Type B pancreatic cell (in vitro differentiated cells): ENCODE measurements around the gene IMMP2L. TPM values are rescaled to one million over a fixed set of nuclear protein-coding genes. Genes with fewer than 3 reads are reported as not detected.

Experiments
- DNase-seq: peaks from one replicate; pipeline ENCODE4 v3.0.0; 2021; ENCODE audit warnings: mixed read lengths; ENCODE audit not compliant: unreplicated experiment; ENCODE audit errors: extremely low spot score
- H3K27ac Mint-ChIP-seq: 2 replicates; pipeline ENCODE4 v1.8.0; 2021; ENCODE audit warnings: mild to moderate bottlenecking, mixed read lengths
- H3K27me3 Mint-ChIP-seq: 2 replicates; pipeline ENCODE4 v1.8.0; 2021; ENCODE audit warnings: mixed read lengths
- H3K36me3 Mint-ChIP-seq: 2 replicates; pipeline ENCODE4 v1.8.0; 2021; ENCODE audit warnings: mixed read lengths
- H3K4me1 Mint-ChIP-seq: one replicate; pipeline ENCODE4 v1.8.0; 2021; ENCODE audit warnings: mixed read lengths; ENCODE audit not compliant: unreplicated experiment
- H3K4me3 Mint-ChIP-seq: 2 replicates; pipeline ENCODE4 v1.8.0; 2021; ENCODE audit warnings: mild to moderate bottlenecking, mixed read lengths
- H3K9me3 Mint-ChIP-seq: 2 replicates; pipeline ENCODE4 v1.8.0; 2021; ENCODE audit warnings: mixed read lengths
- total RNA-seq: library from RNA; stranded (reverse); gene quantifications from 2 replicates; pipeline ENCODE4 v1.2.1, GENCODE V29; 2021; ENCODE audit warnings: low replicate concordance
- TF ChIP-seq, protein P1 (sequence below): fragments of 200-600 bp; sonication (generic); conservative IDR thresholded peaks from 2 replicates; pipeline ENCODE4 v1.5.0; 2021; ENCODE audit warnings: antibody characterized with exemption, mild to moderate bottlenecking

IMMP2L gene
- total RNA-seq, 1 donor from 2014 or later, result 23.0 TPM

DNA sequence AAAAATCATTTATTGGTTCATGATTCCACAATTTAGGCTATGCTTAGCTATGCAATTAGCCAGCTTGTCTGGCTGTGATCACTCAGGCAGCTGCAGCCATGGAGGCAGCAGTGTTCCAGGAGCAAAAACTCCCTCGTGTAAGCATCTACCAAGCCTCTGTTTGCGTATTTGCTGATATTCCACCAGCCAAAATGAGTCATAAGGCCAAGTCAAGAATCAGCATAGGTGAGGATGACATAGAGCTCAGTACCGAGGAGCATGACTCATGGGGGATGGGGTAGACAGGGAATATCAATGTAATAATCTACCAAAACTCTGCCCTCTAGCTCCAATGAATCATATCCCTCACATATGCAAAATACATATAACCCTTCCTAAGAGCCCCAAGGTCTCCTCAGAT is 63.3 kb downstream of the IMMP2L start:
- TF ChIP-seq, protein P1, sequence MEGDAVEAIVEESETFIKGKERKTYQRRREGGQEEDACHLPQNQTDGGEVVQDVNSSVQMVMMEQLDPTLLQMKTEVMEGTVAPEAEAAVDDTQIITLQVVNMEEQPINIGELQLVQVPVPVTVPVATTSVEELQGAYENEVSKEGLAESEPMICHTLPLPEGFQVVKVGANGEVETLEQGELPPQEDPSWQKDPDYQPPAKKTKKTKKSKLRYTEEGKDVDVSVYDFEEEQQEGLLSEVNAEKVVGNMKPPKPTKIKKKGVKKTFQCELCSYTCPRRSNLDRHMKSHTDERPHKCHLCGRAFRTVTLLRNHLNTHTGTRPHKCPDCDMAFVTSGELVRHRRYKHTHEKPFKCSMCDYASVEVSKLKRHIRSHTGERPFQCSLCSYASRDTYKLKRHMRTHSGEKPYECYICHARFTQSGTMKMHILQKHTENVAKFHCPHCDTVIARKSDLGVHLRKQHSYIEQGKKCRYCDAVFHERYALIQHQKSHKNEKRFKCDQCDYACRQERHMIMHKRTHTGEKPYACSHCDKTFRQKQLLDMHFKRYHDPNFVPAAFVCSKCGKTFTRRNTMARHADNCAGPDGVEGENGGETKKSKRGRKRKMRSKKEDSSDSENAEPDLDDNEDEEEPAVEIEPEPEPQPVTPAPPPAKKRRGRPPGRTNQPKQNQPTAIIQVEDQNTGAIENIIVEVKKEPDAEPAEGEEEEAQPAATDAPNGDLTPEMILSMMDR, result no peak
- no peak overlapping the region for H3K4me3 Mint-ChIP-seq
- DNase-seq, result no peak
- no peaks in the 10 kb centered on the region for H3K27me3 Mint-ChIP-seq
- H3K4me1 Mint-ChIP-seq, result no peaks in the 10 kb centered on the region
- no peaks in the 10 kb centered on the region for H3K9me3 Mint-ChIP-seq
- H3K36me3 Mint-ChIP-seq, result peaks cover 4% of the 10 kb centered on the region
- no peak overlapping the region for H3K27ac Mint-ChIP-seq

- no peaks in the 10 kb centered on the region for H3K9me3 Mint-ChIP-seq
- no peak overlapping the region for H3K27ac Mint-ChIP-seq
- H3K36me3 Mint-ChIP-seq, result peaks cover 4% of the 10 kb centered on the region
- no peaks in the 10 kb centered on the region for H3K4me1 Mint-ChIP-seq
- no peaks in the 10 kb centered on the region for H3K27me3 Mint-ChIP-seq
- TF ChIP-seq, protein P1, result no peak
- no peak overlapping the region for H3K4me3 Mint-ChIP-seq
- no peak for DNase-seq
Observed at GRCh38 chr7:111498391-111499007, 63.8 kb downstream of the IMMP2L start.

GRCh38 chr7:111495173-111495810 is 67.0 kb downstream of the IMMP2L start:
- H3K36me3 Mint-ChIP-seq, result peaks cover 7% of the 10 kb centered on the region
- H3K9me3 Mint-ChIP-seq, result peaks cover 2% of the 10 kb centered on the region
- TF ChIP-seq, protein P1, result no peak
- no peak overlapping the region for H3K27ac Mint-ChIP-seq
- H3K4me3 Mint-ChIP-seq, result no peak overlapping the region
- peaks cover 6% of the 10 kb centered on the region for H3K4me1 Mint-ChIP-seq
- no peaks in the 10 kb centered on the region for H3K27me3 Mint-ChIP-seq
- DNase-seq, result no peak

- Mint-ChIP-seq H3K27ac (no peak overlapping the region), H3K36me3 (peaks cover 13% of the 10 kb centered on the region), H3K9me3 (peaks cover 4% of the 10 kb centered on the region), H3K4me3 (no peak overlapping the region), H3K4me1 (peaks cover 6% of the 10 kb centered on the region), H3K27me3 (no peaks in the 10 kb centered on the region)
- DNase-seq, result no peak
- TF ChIP-seq, protein P1, result no peak
Observed at GRCh38 chr7:111492234-111492633, 70.1 kb downstream of the IMMP2L start.

GRCh38 chr7:111486472-111487142 is 75.7 kb downstream of the IMMP2L start:
- Mint-ChIP-seq H3K4me3 (no peak overlapping the region), H3K36me3 (peaks cover 9% of the 10 kb centered on the region), H3K4me1 (peaks cover 6% of the 10 kb centered on the region), H3K27ac (no peak overlapping the region), H3K27me3 (no peaks in the 10 kb centered on the region), H3K9me3 (peaks cover 4% of the 10 kb centered on the region)
- TF ChIP-seq, protein P1, result peak; percentile 89
- no peak for DNase-seq
